NB4 (cell line): Measurements from ENCODE around the gene HINT2.

Experiments used
- DNase-seq: peaks from one replicate; pipeline ENCODE4 v3.0.0; 2010; ENCODE audit warnings: low read depth
- H3K4me3 ChIP-seq: one replicate; pipeline ENCODE4 v1.5.1; 2011; ENCODE audit warnings: mild to moderate bottlenecking, low read depth, low read length, moderate library complexity
- MYC ChIP-seq: IDR thresholded peaks from 2 replicates; pipeline ENCODE4 v1.6.1; 2011; ENCODE audit warnings: low read depth, low read length
- POLR2A ChIP-seq: IDR thresholded peaks from 2 replicates; pipeline ENCODE4 v1.6.1; 2011; ENCODE audit warnings: mild to moderate bottlenecking; ENCODE audit not compliant: insufficient read length; ENCODE audit errors: extremely low read depth
- TF ChIP-seq, protein P1 (sequence below): IDR thresholded peaks from 2 replicates; pipeline ENCODE4 v1.6.1; 2011; ENCODE audit warnings: low read depth, low read length
- TF ChIP-seq, protein P2 (sequence below): IDR thresholded peaks from one replicate; pipeline ENCODE4 v1.5.1; 2012; ENCODE audit warnings: low read depth, low read length

Gene HINT2

DNA sequence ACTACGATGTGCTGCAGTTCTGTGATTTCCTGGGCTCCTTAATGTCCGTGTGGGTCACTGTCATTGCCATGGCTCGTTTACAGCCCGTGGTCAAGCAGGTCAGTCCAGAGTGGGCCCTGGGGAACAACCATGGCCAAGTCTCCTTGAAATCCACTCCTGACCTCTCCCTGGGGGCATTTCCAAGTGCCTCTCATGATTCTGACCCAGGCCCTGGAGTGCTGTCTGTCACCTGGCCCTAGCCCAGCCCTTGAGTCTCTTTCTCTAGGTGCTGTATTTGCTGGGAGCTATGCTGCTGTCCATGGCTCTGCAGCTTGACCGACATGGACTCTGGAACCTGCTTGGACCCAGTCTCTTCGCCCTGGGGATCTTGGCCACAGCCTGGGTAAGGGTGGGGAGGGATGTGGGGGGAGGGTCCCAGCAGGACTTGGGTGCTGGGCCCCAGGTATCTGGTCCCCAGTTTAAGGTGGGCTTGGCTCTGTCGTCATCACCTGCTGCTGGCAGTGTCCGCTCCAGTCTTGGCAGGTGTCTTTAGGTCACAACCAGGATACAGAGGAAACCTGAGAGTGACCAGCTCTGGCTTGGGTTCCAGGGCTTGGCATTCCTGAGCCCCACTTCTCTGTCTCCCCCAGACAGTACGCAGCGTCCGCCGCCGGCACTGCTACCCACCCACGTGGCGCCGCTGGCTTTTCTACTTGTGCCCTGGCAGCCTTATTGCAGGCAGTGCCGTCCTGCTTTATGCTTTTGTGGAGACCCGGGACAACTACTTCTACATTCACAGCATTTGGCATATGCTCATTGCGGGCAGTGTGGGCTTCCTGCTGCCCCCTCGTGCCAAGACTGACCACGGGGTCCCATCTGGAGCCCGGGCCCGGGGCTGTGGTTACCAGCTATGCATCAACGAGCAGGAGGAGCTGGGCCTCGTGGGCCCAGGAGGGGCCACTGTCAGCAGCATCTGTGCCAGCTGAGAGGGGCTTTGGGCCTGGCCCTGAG, 38.3 kb upstream of the HINT2 start:
- no peak for DNase-seq
- H3K4me3 ChIP-seq: no peak overlapping the region
- TF ChIP-seq, protein P1, sequence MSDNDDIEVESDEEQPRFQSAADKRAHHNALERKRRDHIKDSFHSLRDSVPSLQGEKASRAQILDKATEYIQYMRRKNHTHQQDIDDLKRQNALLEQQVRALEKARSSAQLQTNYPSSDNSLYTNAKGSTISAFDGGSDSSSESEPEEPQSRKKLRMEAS: no peak
- no peak for TF ChIP-seq MYC
- TF ChIP-seq, protein P2, sequence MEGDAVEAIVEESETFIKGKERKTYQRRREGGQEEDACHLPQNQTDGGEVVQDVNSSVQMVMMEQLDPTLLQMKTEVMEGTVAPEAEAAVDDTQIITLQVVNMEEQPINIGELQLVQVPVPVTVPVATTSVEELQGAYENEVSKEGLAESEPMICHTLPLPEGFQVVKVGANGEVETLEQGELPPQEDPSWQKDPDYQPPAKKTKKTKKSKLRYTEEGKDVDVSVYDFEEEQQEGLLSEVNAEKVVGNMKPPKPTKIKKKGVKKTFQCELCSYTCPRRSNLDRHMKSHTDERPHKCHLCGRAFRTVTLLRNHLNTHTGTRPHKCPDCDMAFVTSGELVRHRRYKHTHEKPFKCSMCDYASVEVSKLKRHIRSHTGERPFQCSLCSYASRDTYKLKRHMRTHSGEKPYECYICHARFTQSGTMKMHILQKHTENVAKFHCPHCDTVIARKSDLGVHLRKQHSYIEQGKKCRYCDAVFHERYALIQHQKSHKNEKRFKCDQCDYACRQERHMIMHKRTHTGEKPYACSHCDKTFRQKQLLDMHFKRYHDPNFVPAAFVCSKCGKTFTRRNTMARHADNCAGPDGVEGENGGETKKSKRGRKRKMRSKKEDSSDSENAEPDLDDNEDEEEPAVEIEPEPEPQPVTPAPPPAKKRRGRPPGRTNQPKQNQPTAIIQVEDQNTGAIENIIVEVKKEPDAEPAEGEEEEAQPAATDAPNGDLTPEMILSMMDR: no peak
- TF ChIP-seq POLR2A: no peak

DNA sequence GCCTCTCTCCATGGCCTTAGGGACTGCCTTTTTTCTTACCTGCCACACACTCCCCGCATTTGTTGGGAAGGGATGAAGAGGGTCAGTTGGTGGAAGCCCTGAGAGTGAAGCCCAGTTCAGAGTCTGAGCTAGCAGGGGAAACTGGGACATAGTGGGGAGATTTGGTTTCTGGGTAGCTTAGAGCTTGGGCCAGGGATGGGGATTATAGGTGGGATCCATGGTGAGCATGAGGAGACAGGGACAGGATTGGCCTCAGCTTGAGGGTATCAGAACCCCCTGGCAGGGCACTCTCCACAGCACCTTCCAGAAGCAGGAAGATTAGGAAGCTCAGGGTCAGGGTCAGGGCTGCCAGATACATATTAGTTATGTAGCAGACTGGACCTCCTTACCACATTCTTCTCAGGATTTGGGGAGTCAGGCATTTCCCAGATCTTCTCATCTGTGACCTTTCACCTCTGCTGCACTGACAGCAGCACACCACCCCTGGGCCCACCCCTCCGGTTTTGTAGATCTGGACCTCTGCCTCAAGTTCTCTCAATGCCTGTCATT, 37.5 kb upstream of the HINT2 start:
- no peak overlapping the region for H3K4me3 ChIP-seq
- no peak for DNase-seq
- TF ChIP-seq POLR2A (no peak), MYC (no peak)
- TF ChIP-seq, protein P2: no peak
- TF ChIP-seq, protein P1: no peak

DNA sequence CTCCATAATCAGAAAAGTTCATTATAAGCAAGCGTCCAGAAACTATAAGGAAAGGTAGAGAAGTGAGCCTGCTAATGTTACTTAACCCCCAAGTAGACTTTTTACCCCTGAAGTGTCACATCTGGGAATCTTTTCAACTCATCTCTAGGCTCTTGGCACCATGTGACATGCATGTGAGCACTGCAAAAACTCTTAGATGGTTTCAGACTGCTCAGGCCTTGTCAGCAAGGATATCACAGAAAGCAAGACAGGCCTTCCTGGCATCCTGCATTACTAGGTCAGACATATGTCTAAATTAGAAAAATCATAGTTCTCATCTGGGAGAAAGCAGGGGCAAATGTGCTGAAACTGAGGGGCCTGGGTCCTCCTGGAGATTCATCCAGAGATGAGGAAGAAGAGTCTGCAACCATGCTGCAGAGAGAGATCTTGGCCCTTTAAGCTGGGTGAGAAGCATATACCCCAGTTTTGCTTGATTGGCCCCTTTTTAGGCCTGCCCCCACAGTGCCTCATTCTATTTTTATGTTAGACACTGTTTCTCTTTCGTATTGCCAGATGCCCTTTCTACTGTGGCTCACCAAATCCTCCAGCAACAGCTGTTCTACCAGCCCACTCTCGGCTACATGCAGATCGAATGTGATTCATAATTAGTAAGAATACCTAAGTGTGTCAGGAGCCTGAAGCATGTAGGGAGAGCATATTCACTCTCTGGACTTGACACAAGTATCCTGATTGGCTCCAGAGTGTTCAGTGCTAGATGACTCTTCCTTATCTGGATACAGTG, 33.1 kb upstream of the HINT2 start:
- no peak for DNase-seq
- no peak overlapping the region for H3K4me3 ChIP-seq
- TF ChIP-seq, protein P1: no peak
- TF ChIP-seq, protein P2: no peak
- no peak for TF ChIP-seq MYC
- no peak for TF ChIP-seq POLR2A

DNA sequence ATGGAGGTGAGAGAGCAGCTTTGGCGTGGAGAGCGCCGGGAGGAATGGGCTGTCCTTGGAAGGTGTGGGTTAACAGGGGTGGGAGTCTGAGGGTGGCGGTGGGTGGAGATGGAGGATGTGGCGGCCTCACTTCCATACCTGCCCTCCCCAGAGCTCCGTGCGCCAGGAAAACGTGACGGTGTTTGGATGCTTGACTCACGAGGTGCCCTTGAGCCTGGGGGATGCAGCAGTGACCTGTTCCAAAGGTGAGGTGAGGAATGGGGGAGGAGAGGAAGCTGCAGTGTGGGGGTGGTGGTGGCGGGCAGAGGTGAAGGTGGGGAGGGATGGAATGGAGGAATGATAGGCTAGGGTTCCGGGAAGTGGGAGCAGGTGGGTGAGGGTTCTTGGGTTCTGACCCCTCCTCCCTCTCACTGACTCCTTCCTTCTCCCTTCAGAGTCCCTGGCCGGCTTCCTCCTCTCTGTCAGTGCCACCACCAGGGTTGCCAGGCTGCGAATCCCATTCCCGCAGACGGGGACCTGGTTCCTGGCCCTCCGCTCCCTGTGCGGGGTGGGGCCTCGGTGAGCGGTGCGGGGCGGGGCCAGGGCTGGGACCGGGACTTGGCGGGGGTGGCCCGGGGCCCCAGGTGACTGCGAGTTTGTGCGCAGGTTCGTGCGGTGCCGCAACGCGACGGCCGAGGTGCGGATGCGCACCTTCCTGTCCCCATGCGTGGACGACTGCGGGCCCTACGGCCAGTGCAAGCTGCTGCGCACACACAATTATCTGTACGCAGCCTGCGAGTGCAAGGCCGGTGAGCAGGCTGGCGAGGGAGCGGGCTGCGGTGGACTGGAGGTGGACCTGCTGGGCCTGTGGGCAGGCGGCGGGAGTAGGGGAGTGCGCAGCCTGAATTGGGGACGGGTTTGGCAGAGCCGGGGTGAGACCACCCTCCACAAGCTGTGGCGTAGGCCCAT, 31.3 kb upstream of the HINT2 start:
- TF ChIP-seq POLR2A (no peak), MYC (no peak)
- TF ChIP-seq, protein P1: no peak
- TF ChIP-seq, protein P2: no peak
- no peak for DNase-seq
- H3K4me3 ChIP-seq: no peak overlapping the region
